ENCODE data around the gene BLID. TPM values are rescaled to one million over a fixed set of nuclear protein-coding genes. Genes with fewer than 3 reads are reported as not detected.

BLID gene
- total and polyA plus RNA-seq, 10 of the 15 experiments (the other 5 are each of a cell fraction or from before 2014, with no cell fraction given): not detected

- Histone ChIP-seq H3K27ac (ENCODE audit: control insufficient read depth, insufficient read depth) (no peak overlapping the region), H2AFZ (ENCODE audit: control insufficient read depth, low read depth, low read length) (no peak overlapping the region), H3K79me2 (ENCODE audit: control insufficient read depth, insufficient read depth, low read length) (no peaks in the 10 kb centered on the region), H3K4me2 (ENCODE audit: control insufficient read depth, insufficient read depth) (no peak overlapping the region), H3K4me3 (no peak overlapping the region), H3K9me3 (replicated peaks; ENCODE audit: control insufficient read depth, insufficient read depth, low read length) (no peaks in the 10 kb centered on the region), H3K36me3 (ENCODE audit: control insufficient read depth in 2 of 2, insufficient read depth in 2 of 2, low read length in 1 of 2) (no peaks in the 10 kb centered on the region), H3K9ac (ENCODE audit: control insufficient read depth, insufficient read depth, low read length) (no peak overlapping the region), H3K27me3 (replicated peaks in 1 of 2; ENCODE audit: control insufficient read depth in 2 of 2, insufficient read depth in 2 of 2, low read length in 1 of 2) (no peaks in the 10 kb centered on the region), H3K4me1 (ENCODE audit: control insufficient read depth, insufficient read depth, low read length) (no peaks in the 10 kb centered on the region), H4K20me1 (ENCODE audit: control insufficient read depth, insufficient read depth) (no peaks in the 10 kb centered on the region)
- in situ Hi-C loops (cut with MboI): no loop called here
- BruUV-seq (replicated peaks): no TSS peak
- POLR2A ChIA-PET: no interaction called here
- FAIRE-seq (no peak), DNase-seq (ENCODE audit: low read depth, low spot score) (no peak), ATAC-seq (no peak)
- CTCF ChIA-PET: no interaction called here
- RAD21 ChIA-PET (ENCODE audit: unreplicated experiment): no interaction called here
- SMC1A ChIA-PET (ENCODE audit: uncharacterized antibody, unreplicated experiment): no interaction called here
- intact Hi-C loops (cut with micrococcal nuclease; ENCODE audit: unreplicated experiment): no loop called here
- TF ChIP-seq RAD21 (IDR thresholded peaks at IDR 0.05; ENCODE audit: insufficient read depth, low read depth, low read length): no peak
- TF ChIP-seq ASH2L (IDR thresholded peaks at IDR 0.05; ENCODE audit: borderline replicate concordance, low read depth): no peak
- TF ChIP-seq KAT2A (conservative IDR thresholded peaks at IDR 0.05; ENCODE audit: control insufficient read depth, low read depth, low read length): no peak
- no peak for TF ChIP-seq FOXM1 (IDR thresholded peaks at IDR 0.05; ENCODE audit: low read depth, low read length)
- TF ChIP-seq ZNF274 (IDR thresholded peaks at IDR 0.05; ENCODE audit: insufficient read depth, insufficient read length): no peak
- no peak for TF ChIP-seq IKZF2 (IDR thresholded peaks at IDR 0.05)
- no peak for TF ChIP-seq NFYB (IDR thresholded peaks at IDR 0.05; ENCODE audit: insufficient read depth, low read depth, low read length)
- TF ChIP-seq SIX5 (IDR thresholded peaks at IDR 0.05; ENCODE audit: low read depth, low read length, severe bottlenecking): no peak
- TF ChIP-seq HDGF (IDR thresholded peaks at IDR 0.05): no peak
- 0% methylated on average over 1 of the region's 1 CpG for WGBS (ENCODE audit: insufficient coverage, insufficient replicate concordance, low lambda C conversion rate, missing lambda C conversion rate)
These were observed 30.8 kb downstream of the BLID start for GRCh38 chr11:122085264-122085663.

DNA sequence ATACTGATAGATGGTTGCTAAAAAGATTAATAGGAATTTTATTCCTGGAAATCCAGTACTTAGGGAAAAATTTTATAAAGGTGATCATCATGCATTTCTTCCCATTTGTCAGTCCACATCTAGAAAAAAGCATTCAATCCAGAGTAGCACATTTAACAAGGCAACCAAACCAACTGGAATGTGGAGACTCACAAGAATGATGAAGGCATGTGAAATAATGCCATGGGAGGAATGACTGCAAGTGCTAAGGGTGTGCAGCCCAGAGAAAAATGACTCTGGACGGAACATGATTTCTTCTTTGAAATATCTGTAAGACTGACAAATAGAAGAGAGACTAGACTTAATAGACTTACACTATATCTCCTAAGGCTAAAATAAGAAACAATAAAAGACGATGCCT, 33.8 kb downstream of the BLID start:
- H3K4me2 ChIP-seq (ENCODE audit: control insufficient read depth, insufficient read depth): no peak overlapping the region
- intact Hi-C loops (cut with micrococcal nuclease; ENCODE audit: unreplicated experiment): no loop called here
- H2AFZ ChIP-seq (ENCODE audit: control insufficient read depth, low read depth, low read length): no peak overlapping the region
- no peaks in the 10 kb centered on the region for H3K36me3 ChIP-seq (ENCODE audit: control insufficient read depth in 2 of 2, insufficient read depth in 2 of 2, low read length in 1 of 2)
- POLR2A ChIA-PET: no interaction called here
- no peaks in the 10 kb centered on the region for H3K4me1 ChIP-seq (ENCODE audit: control insufficient read depth, insufficient read depth, low read length)
- no peak for DNase-seq (ENCODE audit: low read depth, low spot score)
- H3K27ac ChIP-seq (ENCODE audit: control insufficient read depth, insufficient read depth): no peak overlapping the region
- ATAC-seq: no peak
- no peaks in the 10 kb centered on the region for H3K79me2 ChIP-seq (ENCODE audit: control insufficient read depth, insufficient read depth, low read length)
- 28% methylated on average over 2 of the region's 2 CpGs for WGBS (ENCODE audit: insufficient coverage, insufficient replicate concordance, low lambda C conversion rate, missing lambda C conversion rate)
- BruUV-seq (replicated peaks): no TSS peak
- CTCF ChIA-PET: no interaction called here
- no peak overlapping the region for H3K9ac ChIP-seq (ENCODE audit: control insufficient read depth, insufficient read depth, low read length)
- RAD21 ChIA-PET (ENCODE audit: unreplicated experiment): interaction anchor here (0.7 kb wide), 1 partner anchor 96 kb away, joined by 3 read pairs; no protein-coding TSS in a partner anchor
- H4K20me1 ChIP-seq (ENCODE audit: control insufficient read depth, insufficient read depth): no peaks in the 10 kb centered on the region
- no peak overlapping the region for H3K4me3 ChIP-seq
- SMC1A ChIA-PET (ENCODE audit: uncharacterized antibody, unreplicated experiment): no interaction called here
- H3K27me3 ChIP-seq (replicated peaks in 1 of 2; ENCODE audit: control insufficient read depth in 2 of 2, insufficient read depth in 2 of 2, low read length in 1 of 2): no peaks in the 10 kb centered on the region
- no peak for FAIRE-seq
- in situ Hi-C loops (cut with MboI): no loop called here
- no peaks in the 10 kb centered on the region for H3K9me3 ChIP-seq (replicated peaks; ENCODE audit: control insufficient read depth, insufficient read depth, low read length)
- TF ChIP-seq ZNF217 (IDR thresholded peaks at IDR 0.05) (no peak), POLR2AphosphoS2 (IDR thresholded peaks at IDR 0.05; ENCODE audit: low read depth, low read length) (no peak), POLR2AphosphoS5 (IDR thresholded peaks at IDR 0.05; ENCODE audit: low read length) (no peak), IRF5 (IDR thresholded peaks at IDR 0.05; ENCODE audit: borderline replicate concordance) (no peak), MYB (IDR thresholded peaks at IDR 0.05; ENCODE audit: borderline replicate concordance, low read depth, low read length) (no peak), RAD51 (IDR thresholded peaks at IDR 0.05) (no peak), NFIC (IDR thresholded peaks at IDR 0.05; ENCODE audit: low read depth, low read length) (no peak), SIX5 (IDR thresholded peaks at IDR 0.05; ENCODE audit: low read depth, low read length, severe bottlenecking) (no peak), TAF1 (IDR thresholded peaks at IDR 0.05; ENCODE audit: borderline replicate concordance, low read depth, low read length) (no peak)
- TF ChIP-seq, protein P1, sequence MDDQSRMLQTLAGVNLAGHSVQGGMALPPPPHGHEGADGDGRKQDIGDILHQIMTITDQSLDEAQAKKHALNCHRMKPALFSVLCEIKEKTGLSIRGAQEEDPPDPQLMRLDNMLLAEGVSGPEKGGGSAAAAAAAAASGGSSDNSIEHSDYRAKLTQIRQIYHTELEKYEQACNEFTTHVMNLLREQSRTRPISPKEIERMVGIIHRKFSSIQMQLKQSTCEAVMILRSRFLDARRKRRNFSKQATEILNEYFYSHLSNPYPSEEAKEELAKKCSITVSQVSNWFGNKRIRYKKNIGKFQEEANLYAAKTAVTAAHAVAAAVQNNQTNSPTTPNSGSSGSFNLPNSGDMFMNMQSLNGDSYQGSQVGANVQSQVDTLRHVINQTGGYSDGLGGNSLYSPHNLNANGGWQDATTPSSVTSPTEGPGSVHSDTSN (IDR thresholded peaks at IDR 0.05; ENCODE audit: insufficient replicate concordance, low read depth, low read length): no peak
